Stimulated activated CD8-positive, alpha-beta memory T cell treated with anti-CD3 and anti-CD28 coated beads, Interleukin-15, amount 100 ng/mL, for 4 hours (primary cell): ENCODE measurements around the gene NDUFA3.

Experiments
- DNase-seq, 2 donors: peaks; one replicate each; pipeline ENCODE4 v3.0.0-alpha.2; 2020; ENCODE audit warnings: low read depth in 2 of 2

Gene NDUFA3

DNA sequence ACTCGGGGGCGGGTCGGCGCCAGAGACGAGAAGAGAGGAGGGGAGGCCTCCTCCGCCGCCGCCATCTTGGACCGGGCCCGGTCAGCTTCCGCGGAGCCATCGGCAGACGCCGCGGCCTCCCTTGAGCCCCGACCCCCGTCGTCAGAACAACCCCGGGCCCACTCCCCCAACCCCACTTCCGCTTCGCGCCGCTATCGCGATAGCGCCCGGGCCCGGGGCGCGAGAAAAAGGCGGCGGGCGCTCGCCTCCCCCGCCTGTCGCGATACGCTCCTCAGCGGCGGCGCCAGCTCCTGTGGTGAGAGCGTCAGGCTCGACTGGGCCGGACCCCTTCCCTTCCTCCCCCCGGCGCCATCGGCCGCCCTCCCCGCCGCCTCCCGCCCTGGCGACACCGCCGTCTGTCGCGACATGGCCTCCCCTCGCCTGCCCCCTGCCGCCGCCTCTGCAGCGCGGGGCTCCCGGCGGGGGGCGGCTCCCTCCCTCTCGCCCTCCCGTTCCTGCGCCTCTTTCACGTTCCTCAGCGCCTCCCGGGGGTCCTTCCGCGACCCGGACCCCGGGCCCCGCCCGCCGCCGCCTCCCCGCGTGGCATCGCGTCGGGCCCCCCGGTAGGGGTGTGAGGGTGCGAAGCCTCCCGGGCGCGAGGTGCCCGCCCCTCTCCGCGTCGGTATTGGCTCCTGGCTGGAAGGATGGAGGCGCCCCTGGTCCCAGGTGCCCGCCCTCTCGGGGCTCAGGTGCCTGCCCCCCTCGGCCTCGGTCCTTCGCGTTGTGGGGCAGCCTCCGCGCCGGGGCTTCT, 35.2 kb downstream of the NDUFA3 start, which contains the start of gene CNOT3:
Gene CNOT3, plus strand, starts transcription at position 64 of the 790 bp plus-strand sequence. CDS start 5,217 bp downstream, outside the sequence.
- no peak for DNase-seq

- no peak for DNase-seq
These were observed 36.0 kb downstream of the NDUFA3 start for GRCh38 chr19:54138489-54139256.

- no peak for DNase-seq
These were observed 38.7 kb downstream of the NDUFA3 start for GRCh38 chr19:54141356-54141755.

DNA sequence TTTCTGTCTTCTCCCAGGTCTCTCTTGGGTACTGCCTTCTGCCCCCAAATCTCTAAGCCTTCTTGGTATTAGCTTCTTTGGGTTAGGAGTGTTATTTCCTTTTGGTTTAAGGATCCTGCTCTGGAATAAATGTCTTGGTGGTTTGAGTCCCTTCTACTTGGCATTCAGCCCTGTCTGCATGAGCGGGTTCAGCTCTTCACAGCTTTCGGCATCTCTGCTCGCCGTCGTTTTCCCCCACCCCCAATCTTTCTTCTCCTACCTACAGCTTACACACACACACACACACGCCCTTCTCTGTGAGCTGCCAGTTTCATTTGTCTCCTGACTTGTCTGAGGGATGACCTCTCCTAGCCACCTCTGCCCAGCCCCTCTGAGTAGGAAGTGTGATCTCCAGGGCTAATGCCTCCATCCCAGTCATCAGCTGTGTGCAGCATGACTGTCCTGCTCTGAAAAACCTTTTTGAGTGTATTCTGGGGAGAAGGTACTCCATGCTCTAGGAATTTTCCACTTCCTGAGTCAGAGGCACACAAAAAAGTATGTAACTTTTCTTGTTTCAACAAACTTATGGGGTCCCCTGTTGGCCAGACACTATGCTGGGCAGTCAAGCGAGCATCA, 39.6 kb downstream of the NDUFA3 start:
- no peak for DNase-seq

DNA sequence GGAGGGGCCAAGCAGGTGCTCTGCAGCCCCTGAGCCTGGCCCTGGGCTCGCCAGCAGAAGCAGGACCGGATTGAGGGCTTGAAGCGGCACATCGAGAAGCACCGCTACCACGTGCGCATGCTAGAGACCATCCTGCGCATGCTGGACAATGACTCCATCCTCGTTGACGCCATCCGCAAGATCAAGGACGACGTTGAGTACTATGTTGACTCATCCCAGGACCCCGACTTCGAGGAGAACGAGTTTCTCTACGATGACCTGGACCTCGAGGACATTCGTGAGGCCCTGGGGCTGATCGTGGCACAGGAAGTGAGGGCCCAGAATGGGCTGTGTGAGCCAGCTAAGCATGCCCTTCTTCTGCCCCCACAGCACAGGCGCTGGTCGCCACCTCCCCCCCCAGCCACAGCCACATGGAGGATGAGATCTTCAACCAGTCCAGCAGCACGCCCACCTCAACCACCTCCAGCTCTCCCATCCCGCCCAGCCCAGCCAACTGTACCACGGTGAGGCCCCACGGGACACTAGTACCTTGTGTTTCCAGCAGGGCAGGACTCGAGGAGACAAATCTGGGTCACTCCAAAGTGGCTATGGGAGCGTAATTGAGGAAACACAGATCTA, 43.0 kb downstream of the NDUFA3 start:
- DNase-seq, result no peak

- no peak for DNase-seq
These were observed 45.0 kb downstream of the NDUFA3 start for GRCh38 chr19:54147676-54148075.

- no peak for DNase-seq
These were observed 45.5 kb downstream of the NDUFA3 start for GRCh38 chr19:54148158-54148557.

- no peak for DNase-seq
These were observed 46.6 kb downstream of the NDUFA3 start for GRCh38 chr19:54149021-54149812.

DNA sequence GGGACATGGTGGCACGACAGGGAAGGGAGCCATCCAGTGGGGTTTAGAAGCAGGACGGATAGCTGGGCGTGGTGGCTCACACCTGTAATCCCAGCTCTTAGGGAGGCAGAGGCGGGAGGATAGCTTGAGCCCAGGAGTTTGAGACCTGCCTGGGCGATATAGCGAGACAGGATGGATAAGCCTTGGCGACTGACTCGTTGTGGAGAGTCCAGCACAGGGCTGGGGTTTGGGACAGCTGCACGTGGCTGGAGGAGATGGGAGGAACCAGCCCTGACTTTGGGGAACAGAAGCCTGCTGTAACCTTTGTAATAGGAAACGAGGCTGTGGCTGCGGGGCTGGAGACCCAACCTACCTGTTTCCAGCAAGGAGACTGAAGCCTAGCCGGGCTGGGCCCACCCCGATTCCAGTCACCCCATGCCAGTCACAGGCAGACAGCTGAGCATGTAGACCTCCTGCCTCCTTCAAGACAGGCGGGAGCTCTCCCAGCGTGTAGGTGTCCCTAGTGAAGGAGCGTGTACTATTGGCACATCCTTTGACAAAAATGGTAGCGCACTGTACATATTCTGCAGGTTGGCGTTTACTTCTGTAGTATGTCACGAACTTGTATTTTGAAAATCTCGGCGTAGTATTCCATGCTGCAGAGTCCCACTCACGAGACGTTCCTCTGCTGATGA, 48.8 kb downstream of the NDUFA3 start:
- DNase-seq, result no peak

GRCh38 chr19:54152267-54152666, 49.6 kb downstream of the NDUFA3 start:
- DNase-seq, result no peak

- no peak for DNase-seq
These were observed 50.3 kb downstream of the NDUFA3 start for GRCh38 chr19:54152878-54153524.

DNA sequence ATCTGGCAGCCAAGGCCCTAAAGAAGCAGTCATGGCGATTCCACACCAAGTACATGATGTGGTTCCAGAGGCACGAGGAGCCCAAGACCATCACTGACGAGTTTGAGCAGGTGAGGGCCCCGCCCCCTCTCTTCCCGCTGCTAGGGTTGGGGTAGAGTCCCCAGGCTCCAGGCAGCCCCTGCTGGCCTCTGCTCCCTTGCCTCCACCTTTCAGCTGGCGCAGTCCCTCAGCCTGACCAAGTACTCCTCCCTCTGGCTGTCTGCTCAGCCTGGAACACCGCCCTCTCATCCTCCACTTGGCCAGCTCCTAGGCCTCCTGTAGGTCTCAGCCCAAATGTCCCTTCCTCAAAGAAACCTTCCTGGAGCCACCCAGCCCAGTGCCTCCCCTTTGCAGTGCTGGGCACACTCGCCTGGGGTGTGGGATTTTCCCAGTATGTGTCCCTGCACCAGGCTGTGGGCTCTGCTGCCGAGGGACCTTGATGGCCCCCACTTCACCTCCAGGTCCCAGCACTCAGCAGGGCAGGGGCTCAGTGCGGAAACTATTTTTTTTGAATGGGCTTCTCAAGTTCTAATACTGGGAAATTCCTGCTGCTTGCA, 51.2 kb downstream of the NDUFA3 start:
- DNase-seq, result no peak

GRCh38 chr19:54154603-54155345, 52.1 kb downstream of the NDUFA3 start:
- no peak for DNase-seq

DNA sequence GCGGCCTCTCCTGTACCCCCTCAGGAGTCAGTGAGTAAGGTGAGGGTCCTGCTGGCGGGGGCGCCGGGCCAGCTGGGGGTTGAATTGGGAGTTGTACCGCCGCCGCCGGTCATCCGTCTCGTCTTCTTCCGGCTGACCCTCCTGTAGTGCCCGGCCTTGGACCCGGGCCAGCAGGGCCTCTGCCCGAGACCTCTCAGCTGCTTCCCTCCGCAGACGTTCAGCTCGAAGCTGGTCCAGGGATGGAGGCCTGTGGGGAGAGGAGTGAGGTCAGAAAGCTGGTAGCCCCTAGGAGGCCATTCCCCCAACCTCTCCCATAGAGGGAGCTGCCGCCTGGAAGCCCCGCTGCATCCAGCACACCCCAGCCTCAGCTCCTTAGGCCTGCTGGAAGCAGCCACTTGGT, 53.0 kb downstream of the NDUFA3 start:
- DNase-seq, result no peak

- no peak for DNase-seq
These were observed 53.8 kb downstream of the NDUFA3 start for GRCh38 chr19:54156490-54156889.

DNA sequence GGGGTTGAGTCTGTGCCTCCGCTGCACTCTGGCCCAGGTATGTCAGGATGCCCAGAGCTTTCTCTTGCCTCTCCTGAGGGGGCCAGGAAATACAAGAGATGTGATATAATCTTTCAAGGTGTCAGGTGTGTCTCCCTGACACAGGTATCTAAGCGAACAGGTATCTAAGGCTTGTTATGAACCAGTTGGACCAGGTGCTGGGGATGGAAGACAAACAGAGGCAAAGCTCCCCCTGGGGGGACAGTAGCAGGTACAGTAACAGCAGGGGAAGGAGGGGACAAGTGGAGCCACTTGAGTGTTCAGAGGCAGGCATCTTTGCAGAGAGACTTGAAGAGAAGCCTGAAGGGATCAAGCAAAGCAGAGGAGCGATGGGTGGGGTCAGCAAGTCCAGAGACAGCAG, 54.3 kb downstream of the NDUFA3 start:
- no peak for DNase-seq
